ENCODE results near the gene COPZ2. TPM values are rescaled to one million over a fixed set of nuclear protein-coding genes. Genes with fewer than 3 reads are reported as not detected.

COPZ2 gene
- total RNA-seq, 4 donors from 2014 or later, result 54.1 to 103 (median 76.9) TPM

DNA sequence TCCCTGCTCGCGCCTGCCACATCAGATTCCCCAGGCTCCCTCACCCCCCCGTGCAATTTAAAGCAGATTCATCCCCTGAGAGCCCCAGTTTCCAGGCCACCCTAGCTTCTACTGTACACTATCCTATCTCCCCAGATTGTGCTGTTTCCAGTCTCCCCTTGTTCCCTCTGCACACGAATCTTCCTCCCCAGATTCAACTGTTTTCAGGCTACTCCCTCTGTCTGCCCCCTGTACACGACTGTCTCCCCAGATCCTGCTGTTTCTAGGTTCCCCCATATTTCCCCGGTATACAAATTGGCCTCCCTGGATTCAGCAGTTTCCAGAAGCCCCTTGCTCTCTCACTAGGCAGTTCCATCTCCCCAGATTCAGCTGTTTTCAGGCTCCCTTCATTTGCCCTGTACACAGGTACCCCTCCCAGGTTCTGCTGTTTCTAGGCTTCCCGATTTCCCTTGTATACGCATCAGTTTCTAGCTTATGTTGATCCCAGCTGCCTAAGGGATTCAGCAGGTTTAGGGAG lies 22.9 kb downstream of the COPZ2 start:
- TF ChIP-seq, protein P1, sequence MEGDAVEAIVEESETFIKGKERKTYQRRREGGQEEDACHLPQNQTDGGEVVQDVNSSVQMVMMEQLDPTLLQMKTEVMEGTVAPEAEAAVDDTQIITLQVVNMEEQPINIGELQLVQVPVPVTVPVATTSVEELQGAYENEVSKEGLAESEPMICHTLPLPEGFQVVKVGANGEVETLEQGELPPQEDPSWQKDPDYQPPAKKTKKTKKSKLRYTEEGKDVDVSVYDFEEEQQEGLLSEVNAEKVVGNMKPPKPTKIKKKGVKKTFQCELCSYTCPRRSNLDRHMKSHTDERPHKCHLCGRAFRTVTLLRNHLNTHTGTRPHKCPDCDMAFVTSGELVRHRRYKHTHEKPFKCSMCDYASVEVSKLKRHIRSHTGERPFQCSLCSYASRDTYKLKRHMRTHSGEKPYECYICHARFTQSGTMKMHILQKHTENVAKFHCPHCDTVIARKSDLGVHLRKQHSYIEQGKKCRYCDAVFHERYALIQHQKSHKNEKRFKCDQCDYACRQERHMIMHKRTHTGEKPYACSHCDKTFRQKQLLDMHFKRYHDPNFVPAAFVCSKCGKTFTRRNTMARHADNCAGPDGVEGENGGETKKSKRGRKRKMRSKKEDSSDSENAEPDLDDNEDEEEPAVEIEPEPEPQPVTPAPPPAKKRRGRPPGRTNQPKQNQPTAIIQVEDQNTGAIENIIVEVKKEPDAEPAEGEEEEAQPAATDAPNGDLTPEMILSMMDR (IDR thresholded peaks at IDR 0.05; ENCODE audit: low read depth), result no peak

DNA sequence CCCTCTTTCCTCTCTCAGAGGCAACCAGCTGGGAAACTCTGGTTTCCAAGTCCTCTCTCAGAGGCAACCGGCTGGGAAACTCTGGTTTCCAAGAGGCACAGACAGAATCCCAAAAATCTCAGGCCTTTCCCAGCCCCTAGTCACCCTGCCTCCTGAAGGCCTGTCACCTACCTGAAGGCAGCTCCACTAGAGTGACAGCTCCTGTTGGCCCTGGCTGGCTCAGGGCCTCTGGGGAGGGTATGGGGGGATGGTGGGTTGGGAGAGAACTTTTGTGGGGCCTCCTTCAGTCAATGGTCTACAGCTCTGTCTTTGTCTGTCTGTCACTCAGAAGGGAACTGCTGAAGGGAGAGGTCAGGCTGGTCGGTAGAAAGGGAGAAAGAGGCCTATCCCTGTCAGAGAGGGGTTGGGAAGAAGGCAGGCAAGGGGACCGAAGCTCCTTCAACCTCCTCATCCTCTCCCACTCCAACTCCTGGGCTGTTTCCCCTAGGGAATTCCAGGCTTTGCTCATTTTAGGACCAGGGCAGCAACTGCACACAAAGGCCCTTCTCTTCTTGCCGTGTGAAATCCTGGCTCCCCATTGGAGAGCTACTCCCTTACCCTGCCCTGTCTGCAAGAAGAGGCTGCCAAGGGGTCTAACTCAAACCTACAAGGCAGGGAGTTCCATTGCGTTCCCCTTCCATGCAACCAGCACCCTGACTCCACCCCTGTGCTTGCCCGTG lies 23.6 kb downstream of the COPZ2 start:
- TF ChIP-seq, protein P1 (IDR thresholded peaks at IDR 0.05; ENCODE audit: low read depth), result no peak

- TF ChIP-seq, protein P1 (IDR thresholded peaks at IDR 0.05; ENCODE audit: low read depth), result no peak
Measured at GRCh38 chr17:48012654-48013053, 24.9 kb downstream of the COPZ2 start.

- TF ChIP-seq, protein P1 (IDR thresholded peaks at IDR 0.05; ENCODE audit: low read depth), result no peak
Measured at GRCh38 chr17:48012151-48012520, 25.5 kb downstream of the COPZ2 start.

DNA sequence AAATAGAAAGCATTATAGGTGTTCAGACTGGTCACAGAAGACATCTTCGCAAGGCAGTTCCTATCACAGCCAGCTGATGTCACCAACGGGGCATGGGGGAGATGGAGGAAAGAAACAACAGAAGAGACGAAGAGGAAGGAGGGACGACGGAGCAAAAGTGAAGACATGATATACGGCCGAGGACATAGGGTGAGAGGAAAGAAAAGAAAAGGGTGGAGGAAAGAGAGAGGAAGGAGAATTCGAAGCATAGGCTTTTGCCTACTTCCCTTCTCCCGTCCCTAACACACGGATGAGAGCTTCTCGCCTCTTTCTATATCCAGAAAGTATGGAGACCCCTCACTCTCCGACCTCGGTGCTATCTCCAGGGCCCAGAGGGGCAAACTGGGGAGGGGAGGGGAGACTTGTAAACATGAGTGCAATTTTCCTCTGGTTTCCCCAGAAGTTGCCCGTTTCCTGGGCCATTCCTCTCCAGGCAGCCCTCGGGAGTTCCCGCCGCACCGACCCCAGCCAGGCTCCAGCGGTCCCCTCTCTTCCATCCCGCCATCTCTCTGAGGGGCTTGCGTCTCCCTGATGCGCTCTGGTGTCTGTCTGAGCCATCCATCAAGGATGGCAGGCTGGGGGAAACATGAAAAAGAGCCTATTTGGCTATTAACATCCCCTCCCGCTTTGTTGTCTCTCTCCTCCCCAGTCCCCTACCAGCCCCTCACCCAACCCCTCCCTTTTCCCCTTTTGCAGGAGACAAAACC lies 26.0 kb downstream of the COPZ2 start:
- TF ChIP-seq, protein P1 (IDR thresholded peaks at IDR 0.05; ENCODE audit: low read depth), result no peak

DNA sequence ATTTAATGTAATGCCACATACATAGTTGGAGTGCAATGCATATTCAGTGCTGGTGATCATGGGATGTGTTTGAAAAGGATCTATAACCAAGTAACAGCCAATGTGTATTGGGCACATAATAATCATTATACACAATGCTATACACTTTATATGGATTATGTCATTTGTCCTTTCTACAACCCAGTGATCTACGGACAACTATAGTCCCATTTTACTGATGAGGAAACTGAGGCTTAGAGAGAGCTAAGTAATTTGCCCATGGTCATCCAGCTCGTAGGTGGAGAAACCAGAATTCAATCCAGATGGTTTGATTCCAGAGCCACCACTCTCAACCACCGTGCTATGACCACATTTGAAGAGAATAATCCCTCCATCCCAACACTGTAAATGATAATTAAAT lies 27.4 kb downstream of the COPZ2 start:
- TF ChIP-seq, protein P1 (IDR thresholded peaks at IDR 0.05; ENCODE audit: low read depth), result no peak

All from subcutaneous adipose tissue (tissue), 4 donors.